CD4-positive, alpha-beta T cell treated with Interleukin-10 for 1 hour (primary cell): ENCODE data around the gene C6orf62.
"Not testable (repeated sequence)": the region's sequence is repeated elsewhere in the genome, so short reads cannot be mapped to it uniquely, and the experiment has no call there.

ENCODE experiments used
- DNase-seq: peaks from one replicate; pipeline ENCODE4 v3.0.0-alpha.2; 2020

Gene C6orf62

GRCh38 chr6:24742216-24742738 is 23.3 kb upstream of the C6orf62 start:
- no peak for DNase-seq

GRCh38 chr6:24740861-24741260 is 21.9 kb upstream of the C6orf62 start:
- DNase-seq = no peak

- no peak for DNase-seq
Measured at GRCh38 chr6:24738741-24739140, 19.8 kb upstream of the C6orf62 start.

GRCh38 chr6:24734710-24735109 is 15.8 kb upstream of the C6orf62 start:
- DNase-seq = not testable (repeated sequence)

GRCh38 chr6:24734166-24734565 is 15.2 kb upstream of the C6orf62 start:
- no peak for DNase-seq

- DNase-seq = not testable (repeated sequence)
Measured at GRCh38 chr6:24731456-24732134, 12.6 kb upstream of the C6orf62 start.

- DNase-seq = not testable (repeated sequence)
Measured at GRCh38 chr6:24730653-24731052, 11.7 kb upstream of the C6orf62 start.

- DNase-seq = no peak
Measured at GRCh38 chr6:24723270-24723669, 4.3 kb upstream of the C6orf62 start.

- DNase-seq = no peak
Measured at GRCh38 chr6:24721461-24722215, 2.7 kb upstream of the C6orf62 start.

GRCh38 chr6:24720604-24721460 is 1.9 kb upstream of the C6orf62 start:
- peak; percentile 100 for DNase-seq

- DNase-seq = peak; percentile 87
Measured at GRCh38 chr6:24720131-24720603, 1.2 kb upstream of the C6orf62 start.

GRCh38 chr6:24718449-24719124 is 367 bp downstream of the C6orf62 start:
- DNase-seq = peak; percentile 39

- not testable (repeated sequence) for DNase-seq
Measured at GRCh38 chr6:24716602-24717148, 2.3 kb downstream of the C6orf62 start.

- no peak for DNase-seq
Measured at GRCh38 chr6:24710519-24711303, 8.2 kb downstream of the C6orf62 start.

GRCh38 chr6:24709014-24709711 is 9.8 kb downstream of the C6orf62 start:
- DNase-seq = no peak

- no peak for DNase-seq
Measured at GRCh38 chr6:24708612-24709011, 10.3 kb downstream of the C6orf62 start.

GRCh38 chr6:24704468-24704867 is 14.5 kb downstream of the C6orf62 start:
- DNase-seq = no peak

- no peak for DNase-seq
Measured at GRCh38 chr6:24702720-24703282, 16.2 kb downstream of the C6orf62 start.

- no peak for DNase-seq
Measured at GRCh38 chr6:24699521-24700359, 19.2 kb downstream of the C6orf62 start.
